ENCODE data around the gene RAD23A.

The RAD23A gene

DNA sequence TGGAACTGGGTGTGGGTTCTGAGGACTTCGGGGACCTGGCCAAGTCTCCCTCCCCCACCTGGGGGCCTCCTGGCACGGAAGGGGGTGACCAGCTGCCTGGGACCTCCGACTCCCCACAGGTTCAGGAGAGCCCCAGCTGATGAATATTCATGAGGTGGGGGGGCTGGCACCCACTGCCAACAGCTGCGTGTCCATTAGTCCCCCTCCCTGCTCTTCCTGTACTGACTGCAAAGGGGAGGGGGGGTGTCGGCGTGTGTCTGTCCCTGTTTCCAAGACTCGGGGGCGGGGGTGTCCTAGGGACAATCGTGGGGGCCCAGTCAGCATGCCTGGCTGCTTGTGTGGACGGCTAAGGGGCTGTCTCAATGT lies 39.0 kb downstream of the RAD23A start:
- no peak for DNase-seq (ENCODE audit: low spot score)

DNA sequence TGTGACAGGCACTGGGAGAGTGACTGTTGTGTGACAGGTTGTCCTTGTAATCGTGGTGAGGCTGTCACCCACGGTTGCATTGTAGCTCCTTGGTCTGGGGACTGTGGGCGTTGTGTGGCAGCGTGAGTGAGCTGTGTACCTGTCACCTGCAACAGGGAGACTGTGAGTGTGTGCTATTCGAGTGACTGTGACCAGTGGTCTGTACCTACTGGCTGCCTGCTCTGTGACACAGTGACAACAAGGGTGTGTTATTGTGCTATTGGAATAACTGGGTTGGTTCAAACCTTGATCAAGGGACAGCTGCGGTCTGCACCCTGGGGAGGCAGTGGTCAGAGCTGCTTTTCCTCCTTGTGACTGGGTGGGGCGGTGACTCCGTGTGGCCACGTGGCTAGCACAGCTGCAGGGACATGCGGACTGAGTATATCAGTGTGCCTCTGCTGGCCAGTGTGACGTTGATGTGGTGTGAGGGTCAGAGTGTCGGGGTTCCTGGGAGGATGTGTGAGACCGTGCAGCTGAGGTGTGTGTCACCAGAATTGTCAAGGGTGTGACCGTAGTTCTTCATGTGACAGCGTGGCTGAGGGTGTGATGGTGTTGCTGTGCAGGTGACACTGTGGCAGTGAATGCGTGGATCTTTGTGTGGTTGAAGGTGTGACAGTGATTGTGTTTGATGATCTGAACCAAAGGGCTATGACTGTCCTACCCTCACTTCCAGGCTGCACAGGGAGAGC lies 39.6 kb downstream of the RAD23A start:
- peak; percentile 79 for DNase-seq (ENCODE audit: low spot score)

DNA sequence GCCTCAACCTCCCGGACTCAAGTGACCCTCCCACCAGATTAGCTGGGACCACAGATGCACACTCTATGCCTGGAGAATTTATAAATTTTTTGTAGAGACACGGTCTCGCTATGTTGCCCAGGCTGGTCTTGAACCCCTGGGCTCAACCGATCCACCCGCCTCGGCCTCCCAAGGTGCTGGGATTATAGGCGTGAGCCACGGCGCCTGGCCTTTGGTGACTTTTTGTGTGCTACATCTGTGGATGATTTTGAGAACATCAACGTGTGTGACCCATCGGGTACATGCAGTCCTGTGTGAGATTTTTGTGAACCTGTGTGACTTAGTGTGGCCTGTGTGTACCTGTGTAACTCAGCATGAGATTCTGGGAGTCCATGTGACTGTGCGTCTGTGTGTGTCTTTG lies 41.1 kb downstream of the RAD23A start:
- no peak for DNase-seq (ENCODE audit: low spot score)

DNA sequence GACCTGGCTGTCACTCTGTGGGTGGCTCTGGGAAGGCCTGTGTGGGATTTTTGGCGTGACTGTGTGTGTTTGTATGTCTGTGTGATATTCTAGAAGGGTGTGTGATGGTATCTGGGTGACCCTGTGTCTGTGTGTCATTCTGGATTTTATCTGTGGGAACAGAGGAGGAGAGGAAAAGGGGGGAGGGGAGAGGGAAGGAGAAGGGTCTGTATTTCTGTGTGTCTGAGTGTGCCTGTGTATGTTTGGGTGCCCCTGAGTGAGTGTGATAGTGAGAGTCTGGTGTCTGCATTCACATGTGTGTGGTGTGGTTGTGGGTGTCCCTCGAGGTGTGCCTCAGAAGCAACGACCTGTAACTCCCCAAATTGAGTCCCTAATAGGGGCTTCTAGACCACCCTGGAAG lies 41.5 kb downstream of the RAD23A start:
- DNase-seq (ENCODE audit: low spot score) = no peak

DNA sequence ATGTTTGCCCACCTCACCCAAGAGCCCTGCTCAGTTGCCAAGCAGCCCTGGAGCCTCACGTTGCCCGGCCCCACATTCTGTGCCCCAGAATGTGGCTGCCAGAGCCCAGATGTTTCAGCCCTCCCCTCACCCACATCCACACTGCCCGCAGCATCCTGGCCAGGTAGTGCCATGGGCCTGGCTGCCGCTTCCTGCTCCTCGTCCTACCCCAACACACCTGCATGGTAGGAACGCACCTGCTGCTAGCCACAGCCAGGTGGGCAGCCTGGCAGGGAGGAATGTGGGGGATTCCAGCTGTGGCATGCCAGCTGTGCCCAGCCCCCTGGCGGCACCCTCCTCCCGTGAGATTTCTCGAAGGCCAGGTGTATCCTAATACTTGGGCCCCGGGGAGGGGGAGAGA lies 42.1 kb downstream of the RAD23A start:
- no peak for DNase-seq (ENCODE audit: low spot score)

DNA sequence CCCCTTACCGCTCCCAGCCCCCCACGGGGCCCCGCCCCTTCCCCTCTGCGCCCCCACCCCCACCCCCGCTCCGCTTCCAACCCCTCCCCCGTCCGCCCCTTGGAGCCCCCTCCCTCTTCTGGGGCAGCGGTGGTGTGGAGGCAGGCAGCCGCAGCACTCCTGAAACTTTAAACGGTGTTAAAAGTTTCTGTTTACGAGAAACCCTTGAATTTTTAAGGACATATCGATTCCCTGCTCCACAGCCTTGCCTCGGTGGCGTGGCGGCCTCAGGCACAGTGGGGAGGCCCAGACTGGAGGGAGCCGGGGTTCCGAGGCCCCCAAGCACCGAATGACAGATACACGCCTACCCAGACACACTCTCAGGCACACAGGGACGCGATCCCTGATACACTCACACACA lies 44.8 kb downstream of the RAD23A start:
- DNase-seq (ENCODE audit: low spot score) = no peak

DNA sequence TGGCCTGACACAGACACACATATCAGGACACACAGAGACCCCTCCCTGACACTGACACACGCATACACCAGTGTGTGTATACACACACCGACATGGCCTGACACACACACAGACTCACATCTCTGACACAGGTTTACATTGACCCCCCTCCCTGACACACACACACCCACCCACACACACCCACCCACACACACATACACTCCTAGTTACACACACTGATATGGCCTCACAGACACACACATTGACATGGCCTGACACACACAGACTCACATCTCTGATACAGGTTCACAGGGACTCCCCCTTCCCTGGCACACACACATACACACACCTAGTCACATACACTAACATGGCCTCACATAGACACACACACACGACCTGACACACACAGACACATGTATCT lies 45.2 kb downstream of the RAD23A start:
- DNase-seq (ENCODE audit: low spot score) = no peak

- DNase-seq (ENCODE audit: low spot score) = no peak
Measured at GRCh38 chr19:12991296-12991695, 45.6 kb downstream of the RAD23A start.

GRCh38 chr19:12992729-12993128 lies 47.1 kb downstream of the RAD23A start:
- no peak for DNase-seq (ENCODE audit: low spot score)

DNA sequence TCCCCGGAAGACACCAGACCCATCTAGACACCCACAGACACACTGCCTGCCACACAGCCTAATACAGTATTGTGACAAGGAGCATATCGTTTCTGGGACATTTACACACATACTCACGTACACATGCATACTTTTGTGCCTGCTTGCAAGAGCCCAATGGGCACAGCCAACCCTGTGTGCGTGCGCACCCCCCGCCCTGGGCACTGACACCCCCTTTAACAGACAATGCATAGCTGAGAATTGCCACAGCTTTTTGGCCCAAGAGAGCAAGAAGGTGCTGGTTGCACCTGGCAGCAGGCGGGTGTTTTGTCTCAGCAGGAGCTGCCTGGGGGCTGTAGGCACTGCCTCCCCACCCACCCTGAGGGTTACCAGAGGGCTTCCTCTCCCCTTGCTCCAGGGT lies 47.9 kb downstream of the RAD23A start:
- DNase-seq (ENCODE audit: low spot score) = no peak

DNA sequence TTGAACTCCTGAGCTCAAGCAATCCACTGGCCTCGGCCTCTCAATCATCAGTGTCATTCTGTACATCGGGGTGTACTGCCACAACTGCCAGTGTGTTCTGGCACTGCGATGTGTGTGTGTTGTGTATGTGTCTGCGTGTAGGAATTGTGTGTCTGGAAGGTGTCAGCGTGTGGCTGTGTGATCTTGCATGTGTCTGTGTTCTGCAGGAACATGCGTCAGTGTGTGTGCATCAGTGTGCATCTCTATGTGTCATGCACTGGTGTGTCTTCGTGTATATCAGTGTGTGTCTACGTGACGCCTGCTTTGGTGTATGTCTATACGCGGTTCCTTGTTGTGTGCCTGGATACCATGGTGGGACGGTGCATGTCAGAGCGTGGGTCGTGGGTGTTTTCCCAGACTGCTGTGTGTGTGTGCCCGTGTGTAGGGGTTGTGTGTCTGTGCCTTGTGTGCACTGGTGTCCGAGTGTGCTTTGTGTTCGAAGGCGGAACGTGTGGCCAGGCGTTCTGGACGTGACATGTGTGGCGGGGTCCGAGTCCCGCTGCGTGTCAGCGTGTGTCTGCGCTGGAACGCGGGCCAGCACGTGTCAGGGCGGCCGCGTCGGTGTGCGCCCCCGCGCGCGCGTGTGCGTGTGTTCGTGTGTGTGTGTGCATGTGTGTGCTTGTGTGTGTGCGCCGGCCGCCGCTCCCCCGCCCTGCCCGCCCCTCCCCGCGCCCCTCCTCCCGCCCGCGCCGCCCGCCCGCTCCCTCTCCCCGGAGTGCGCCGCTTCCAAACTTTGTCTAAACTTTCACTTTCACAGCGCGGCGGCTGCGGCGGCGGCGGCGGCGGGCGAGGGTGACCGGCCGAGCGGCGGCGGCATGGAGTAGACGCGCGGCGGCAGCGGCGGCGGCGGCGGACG lies 49.3 kb downstream of the RAD23A start, which contains the start of gene NFIX:
TSS of gene NFIX (plus strand) at position 775 of the 895 bp plus-strand sequence. CDS start 363 bp downstream, outside the sequence.
- DNase-seq (ENCODE audit: low spot score) = peak; percentile 84

DNA sequence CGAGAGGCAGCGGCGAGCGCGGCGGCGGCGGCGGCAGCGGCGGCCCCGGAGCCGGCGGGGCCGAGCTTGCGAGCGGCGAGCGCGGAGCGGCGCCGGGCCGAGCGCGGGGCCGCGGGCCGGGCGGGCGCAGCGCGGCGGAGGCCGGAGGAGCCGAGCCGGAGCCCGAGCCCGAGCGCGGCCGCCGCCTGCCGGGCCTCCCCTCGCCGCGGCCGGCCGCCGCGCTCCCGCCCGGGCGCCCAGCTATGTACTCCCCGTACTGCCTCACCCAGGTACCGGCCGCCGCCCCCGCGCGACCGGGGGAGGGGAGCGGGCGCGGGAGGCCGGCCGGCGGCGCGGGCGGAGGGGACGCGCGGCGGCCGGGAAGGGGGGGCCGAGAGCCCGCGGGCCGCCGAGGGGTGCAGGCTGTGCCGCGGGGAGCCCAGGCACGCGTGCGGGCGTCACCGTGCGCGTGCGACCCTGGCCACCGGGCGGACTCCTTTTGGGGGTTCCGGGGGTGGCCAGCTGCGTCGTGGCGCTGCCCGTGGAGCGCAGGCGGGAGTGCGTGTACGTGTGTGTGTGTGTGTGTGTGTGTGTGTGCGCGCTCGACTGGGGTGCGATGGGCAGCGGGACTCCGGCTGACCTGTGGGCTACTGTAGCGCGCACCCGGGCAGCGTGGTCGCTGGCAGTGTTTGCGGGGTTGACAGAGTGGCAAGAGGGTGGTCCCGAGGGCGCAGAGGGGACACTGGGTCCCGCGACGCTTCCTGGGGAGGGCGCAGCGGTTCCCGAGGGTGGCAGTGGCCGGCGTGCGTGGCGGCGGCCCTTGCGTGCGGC lies 50.1 kb downstream of the RAD23A start:
- peak; percentile 58 for DNase-seq (ENCODE audit: low spot score)

- peak; percentile 59 for DNase-seq (ENCODE audit: low spot score)
Measured at GRCh38 chr19:12996406-12997094, 50.9 kb downstream of the RAD23A start.

DNA sequence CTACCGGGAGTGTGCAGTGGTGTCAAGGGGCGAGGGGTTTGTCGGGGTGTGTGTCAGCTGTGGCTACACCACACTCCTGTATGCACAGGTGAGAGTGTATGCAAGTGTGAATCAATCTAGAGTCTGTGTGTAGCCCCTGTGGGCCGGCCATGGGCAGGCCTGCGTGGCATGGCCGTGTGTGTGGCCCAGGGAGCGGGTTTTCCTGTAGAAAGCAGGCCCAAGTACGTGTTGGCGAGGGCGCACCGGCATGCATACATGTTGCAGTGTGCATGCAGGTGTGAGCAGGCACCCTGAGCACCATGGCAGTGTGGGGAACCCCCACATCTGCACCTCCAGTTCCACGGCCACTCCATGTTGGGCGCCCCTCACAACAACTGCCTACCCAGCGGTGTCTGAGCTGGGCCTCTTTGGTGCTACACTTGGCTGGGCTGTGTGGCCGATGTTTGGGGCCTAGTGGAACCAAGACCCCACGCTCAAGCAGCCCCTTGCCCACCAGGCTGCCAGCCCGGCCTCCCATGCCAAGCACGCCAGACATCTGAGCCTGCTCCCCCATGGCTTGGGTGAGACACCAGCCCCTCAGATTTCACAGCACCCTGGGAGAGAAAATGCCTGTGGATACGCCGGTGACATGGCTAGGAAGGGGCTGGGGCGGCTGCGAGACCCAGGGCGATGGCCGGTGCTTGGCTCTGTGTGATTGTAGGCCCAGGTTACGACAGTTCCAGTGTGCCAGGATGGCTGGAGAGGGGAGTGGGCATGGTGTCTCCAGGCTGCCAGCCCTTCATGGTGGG lies 51.7 kb downstream of the RAD23A start:
- DNase-seq (ENCODE audit: low spot score) = no peak

- DNase-seq (ENCODE audit: low spot score) = no peak
Measured at GRCh38 chr19:12997967-12998940, 52.6 kb downstream of the RAD23A start.

- DNase-seq (ENCODE audit: low spot score) = no peak
Measured at GRCh38 chr19:13001166-13001501, 55.5 kb downstream of the RAD23A start.

GRCh38 chr19:13001502-13002165 lies 56.0 kb downstream of the RAD23A start:
- no peak for DNase-seq (ENCODE audit: low spot score)

DNA sequence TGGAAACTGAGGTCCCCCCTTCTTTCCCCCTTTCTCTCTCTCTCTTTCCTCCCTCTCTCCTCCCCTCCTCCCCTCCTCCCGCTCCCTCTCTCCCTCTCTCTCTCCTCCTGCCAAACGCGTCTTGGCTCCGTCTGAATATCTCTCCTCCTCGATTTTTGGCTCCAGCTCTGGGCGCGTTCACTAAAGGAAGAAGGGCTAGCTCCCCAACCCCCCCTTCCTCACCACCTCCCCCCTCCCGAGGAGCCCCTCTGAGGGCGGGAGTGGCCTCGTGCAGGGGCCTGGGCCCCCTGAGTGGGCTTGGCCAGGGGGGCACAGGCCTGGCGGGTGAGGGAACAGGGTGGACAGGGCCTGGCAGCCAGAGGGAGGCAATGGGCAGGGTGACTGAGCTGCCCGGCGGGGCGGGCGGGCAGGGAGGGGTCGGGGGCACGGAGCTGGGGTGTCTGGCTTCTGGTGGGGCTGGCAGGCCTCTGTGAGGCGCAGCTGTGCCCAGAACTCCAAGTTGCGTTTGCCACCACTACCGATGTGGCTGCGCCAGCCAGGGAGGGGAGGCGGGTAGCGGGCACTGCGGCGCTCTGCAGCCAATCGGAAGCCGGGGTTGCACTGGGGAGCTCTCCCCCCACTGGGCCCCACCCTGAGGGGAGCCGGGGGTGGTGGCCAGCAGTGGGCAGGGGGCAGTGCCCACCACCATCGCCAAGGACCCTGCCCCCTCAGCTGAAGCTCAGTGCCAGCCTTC lies 56.7 kb downstream of the RAD23A start:
- DNase-seq (ENCODE audit: low spot score) = no peak

DNA sequence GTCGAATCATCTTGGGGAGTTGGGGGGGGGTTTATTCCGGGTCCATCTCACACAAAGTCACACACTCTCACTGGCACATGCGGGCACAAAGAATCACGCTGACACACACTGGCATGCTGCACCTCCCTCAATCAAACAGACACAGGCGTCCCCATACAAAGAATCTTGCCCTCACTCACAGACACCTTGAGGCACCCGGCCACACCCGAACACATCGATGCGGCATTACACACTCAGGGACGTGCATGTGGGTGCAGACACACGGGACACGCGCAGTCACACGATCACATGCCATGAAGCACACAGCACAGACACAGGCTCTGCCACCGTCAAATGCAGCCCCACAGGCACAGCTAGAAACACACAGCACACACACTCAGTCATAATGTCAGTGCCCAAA lies 57.4 kb downstream of the RAD23A start:
- no peak for DNase-seq (ENCODE audit: low spot score)
